AG04450 (cell line): ENCODE data around the gene PDK2. TPM values are rescaled to one million over a fixed set of nuclear protein-coding genes. Genes with fewer than 3 reads are reported as not detected.

Experiments
- CTCF ChIA-PET: fragments of 300-600, 350-600 bp; formaldehyde crosslinking; extraction: SDS; loops from one replicate; lab custom pipeline; 2022; ENCODE audit warnings: antibody characterized with exemption, inconsistent platforms; lab: Charles Lee
- POLR2A ChIA-PET: fragments of 350-600 bp; formaldehyde crosslinking; extraction: SDS; loops from one replicate; lab custom pipeline; 2021; ENCODE audit warnings: antibody characterized with exemption, inconsistent platforms; lab: Yijun Ruan, JAX
- DNase-seq: peaks from one replicate; pipeline ENCODE4 v3.0.0-alpha.2; 2011; ENCODE audit warnings: low read depth, low spot score
- H3K27ac ChIP-seq: one replicate; pipeline ENCODE4 v1.5.1; 2012; ENCODE audit warnings: low read depth, low read length, control low read depth
- H3K27me3 ChIP-seq: one replicate; pipeline ENCODE4 v1.6.0; 2012; ENCODE audit warnings: low read length; ENCODE audit not compliant: control insufficient read depth, insufficient read depth
- H3K4me3 ChIP-seq: 2 replicates; pipeline ENCODE4 v1.5.1; 2011; ENCODE audit warnings: mild to moderate bottlenecking, low read depth, low read length, control low read depth
- H3K9me3 ChIP-seq: 2 replicates; pipeline ENCODE4 v1.5.1; 2012; ENCODE audit warnings: low read length; ENCODE audit not compliant: control insufficient read depth, insufficient read depth
- CTCF ChIP-seq: IDR thresholded peaks from 2 replicates; pipeline ENCODE4 v1.5.1; 2011; ENCODE audit warnings: low read depth, low read length, control low read depth, inconsistent platforms
- polyA plus RNA-seq: library from polyadenylated mRNA; depleted of rRNA; stranded (reverse); fragments of >200 nt; gene quantifications from 2 replicates; pipeline ENCODE4 v1.2.3, GENCODE V29; 2011

PDK2 gene
- polyA plus RNA-seq, 1 experiment, result 62.4 TPM

GRCh38 chr17:50094243-50094752 is 853 bp upstream of the PDK2 start:
- peak overlapping the region; percentile 70 for H3K27ac ChIP-seq
- no peaks in the 10 kb centered on the region for H3K9me3 ChIP-seq
- DNase-seq, result peak; percentile 41
- ChIA-PET CTCF (interaction anchor here (0.6 to 4.5 kb wide), 79 partner anchors 9 to 322 kb away, joined by 3 to 171 read pairs (median 6); partner anchors contain the start of genes DLX3, ITGA3, PPP1R9B and SGCA), POLR2A (interaction anchor here (1.0 to 1.5 kb wide), 3 partner anchors 18 to 107 kb away, joined by 4 to 7 read pairs (median 5); partner anchors contain the start of gene COL1A1)
- TF ChIP-seq CTCF, result peak; percentile 83
- H3K27me3 ChIP-seq, result no peaks in the 10 kb centered on the region
- peak overlapping the region; percentile 57 for H3K4me3 ChIP-seq

GRCh38 chr17:50095626-50096037 is 481 bp downstream of the PDK2 start:
- ChIA-PET CTCF (interaction anchor here (0.6 kb wide), 1 partner anchor 202 kb away, joined by 3 read pairs; no protein-coding TSS in a partner anchor), POLR2A (no interaction called here)
- H3K27me3 ChIP-seq, result no peaks in the 10 kb centered on the region
- H3K27ac ChIP-seq, result no peak overlapping the region
- H3K9me3 ChIP-seq, result no peaks in the 10 kb centered on the region
- no peak for DNase-seq
- peak overlapping the region; percentile 83 for H3K4me3 ChIP-seq
- TF ChIP-seq CTCF, result no peak

GRCh38 chr17:50096092-50096491 is 941 bp downstream of the PDK2 start:
- CTCF ChIA-PET, result interaction anchor here (0.6 kb wide), 1 partner anchor 202 kb away, joined by 3 read pairs; no protein-coding TSS in a partner anchor
- TF ChIP-seq CTCF, result no peak

GRCh38 chr17:50096758-50097157 is 1.6 kb downstream of the PDK2 start:
- CTCF ChIA-PET, result no interaction called here
- POLR2A ChIA-PET, result no interaction called here
- no peak for TF ChIP-seq CTCF

More at GRCh38 chr17:50096092-50096491, 941 bp downstream of the PDK2 start:
- Histone ChIP-seq H3K27me3 (no peaks in the 10 kb centered on the region), H3K9me3 (no peaks in the 10 kb centered on the region), H3K4me3 (peak overlapping the region; percentile 83), H3K27ac (no peak overlapping the region)
- DNase-seq, result no peak
- POLR2A ChIA-PET, result no interaction called here

GRCh38 chr17:50097455-50097854 is 2.3 kb downstream of the PDK2 start:
- no peak overlapping the region for H3K27ac ChIP-seq
- POLR2A ChIA-PET, result no interaction called here

More at GRCh38 chr17:50096758-50097157, 1.6 kb downstream of the PDK2 start:
- Histone ChIP-seq H3K9me3 (no peaks in the 10 kb centered on the region), H3K27me3 (no peaks in the 10 kb centered on the region), H3K4me3 (no peak overlapping the region), H3K27ac (peak overlapping the region; percentile 21)
- DNase-seq, result no peak

More at GRCh38 chr17:50097455-50097854, 2.3 kb downstream of the PDK2 start:
- Histone ChIP-seq H3K4me3 (no peak overlapping the region), H3K27me3 (no peaks in the 10 kb centered on the region), H3K9me3 (no peaks in the 10 kb centered on the region)
- CTCF ChIA-PET, result no interaction called here
- TF ChIP-seq CTCF, result no peak
- DNase-seq, result no peak
